GM18907 (cell line): Measurements from ENCODE around the gene MTTP.

Source experiments
- ATAC-seq: cut with Tn5 transposase; IDR thresholded peaks from one replicate; pipeline ENCODE4 v1.9.1; 2021; ENCODE audit warnings: mild to moderate bottlenecking, moderate library complexity; ENCODE audit not compliant: unreplicated experiment

The MTTP gene

GRCh38 chr4:99591757-99592156 is 17.1 kb downstream of the MTTP start:
- ATAC-seq: no peak

GRCh38 chr4:99593781-99594641 is 19.4 kb downstream of the MTTP start:
- peak; percentile 93 for ATAC-seq

GRCh38 chr4:99594818-99595217 is 20.2 kb downstream of the MTTP start:
- peak; percentile 54 for ATAC-seq

- no peak for ATAC-seq
These were observed 32.1 kb downstream of the MTTP start for GRCh38 chr4:99606716-99607115.

GRCh38 chr4:99608417-99608816 is 33.8 kb downstream of the MTTP start:
- no peak for ATAC-seq

GRCh38 chr4:99610605-99611175 is 36.1 kb downstream of the MTTP start:
- no peak for ATAC-seq

GRCh38 chr4:99612281-99612680 is 37.7 kb downstream of the MTTP start:
- ATAC-seq: no peak

GRCh38 chr4:99612704-99613103 is 38.1 kb downstream of the MTTP start:
- no peak for ATAC-seq

- ATAC-seq: no peak
These were observed 39.9 kb downstream of the MTTP start for GRCh38 chr4:99614491-99614890.

GRCh38 chr4:99615170-99615820 is 40.7 kb downstream of the MTTP start:
- no peak for ATAC-seq

GRCh38 chr4:99617374-99617773 is 42.8 kb downstream of the MTTP start:
- no peak for ATAC-seq

GRCh38 chr4:99622341-99622740 is 47.7 kb downstream of the MTTP start:
- ATAC-seq: no peak

GRCh38 chr4:99624141-99624719 is 49.6 kb downstream of the MTTP start:
- no peak for ATAC-seq

GRCh38 chr4:99625369-99625768 is 50.7 kb downstream of the MTTP start:
- ATAC-seq: peak; percentile 59

GRCh38 chr4:99628040-99628439 is 53.4 kb downstream of the MTTP start:
- ATAC-seq: no peak

GRCh38 chr4:99629962-99630554 is 55.4 kb downstream of the MTTP start:
- ATAC-seq: no peak

- ATAC-seq: no peak
These were observed 56.3 kb downstream of the MTTP start for GRCh38 chr4:99630857-99631360.

- no peak for ATAC-seq
These were observed 59.1 kb downstream of the MTTP start for GRCh38 chr4:99633772-99634171.

- no peak for ATAC-seq
These were observed 60.2 kb downstream of the MTTP start for GRCh38 chr4:99634742-99635360.

- no peak for ATAC-seq
These were observed 61.0 kb downstream of the MTTP start for GRCh38 chr4:99635601-99636000.

- ATAC-seq: no peak
These were observed 61.8 kb downstream of the MTTP start for GRCh38 chr4:99636422-99636821.
